Astrocyte of the spinal cord (primary cell): Measurements from ENCODE around the gene HHIP.

Experiments
- DNase-seq: peaks from one replicate; pipeline ENCODE4 v3.0.0; 2011; ENCODE audit warnings: low read depth, low spot score
- H3K4me3 ChIP-seq: 2 replicates; pipeline ENCODE4 v1.5.1; 2011; ENCODE audit warnings: low read depth, mild to moderate bottlenecking, low read length, moderate library complexity
- CTCF ChIP-seq: IDR thresholded peaks from 2 replicates; pipeline ENCODE4 v1.5.1; 2012; ENCODE audit warnings: low read depth, mild to moderate bottlenecking, low read length, inconsistent platforms
- in situ Hi-C: cut with HindIII; loops from 2 replicates; pipeline ENCODE4 v1.10.0; 2017; ENCODE audit warnings: low sequenced_read_pairs

Gene HHIP

GRCh38 chr4:144627663-144628076 lies 18.3 kb upstream of the HHIP start:
- peak; percentile 40 for DNase-seq
- TF ChIP-seq CTCF, result no peak
- in situ Hi-C loops, result no loop called here
- no peak overlapping the region for H3K4me3 ChIP-seq

- in situ Hi-C loops, result no loop called here
- no peak overlapping the region for H3K4me3 ChIP-seq
- TF ChIP-seq CTCF, result no peak
- no peak for DNase-seq
These were observed 12.7 kb upstream of the HHIP start for GRCh38 chr4:144633215-144633614.

- in situ Hi-C loops, result no loop called here
These were observed 10.8 kb upstream of the HHIP start for GRCh38 chr4:144634978-144635747.

GRCh38 chr4:144644368-144645101 lies 1.4 kb upstream of the HHIP start:
- in situ Hi-C loops, result no loop called here
- H3K4me3 ChIP-seq, result peak overlapping the region; percentile 87
- peak; percentile 31 for DNase-seq
- TF ChIP-seq CTCF, result no peak

More at GRCh38 chr4:144634978-144635747, 10.8 kb upstream of the HHIP start:
- no peak for TF ChIP-seq CTCF
- H3K4me3 ChIP-seq, result no peak overlapping the region
- DNase-seq, result no peak

- TF ChIP-seq CTCF, result no peak
- DNase-seq, result peak; percentile 35
- in situ Hi-C loops, result no loop called here
- peak overlapping the region; percentile 87 for H3K4me3 ChIP-seq
These were observed 790 bp upstream of the HHIP start for GRCh38 chr4:144645102-144645630.

GRCh38 chr4:144646523-144647094 lies 653 bp downstream of the HHIP start:
- H3K4me3 ChIP-seq, result peak overlapping the region; percentile 87
- peak; percentile 32 for DNase-seq
- in situ Hi-C loops, result no loop called here
- peak; percentile 39 for TF ChIP-seq CTCF
